ENCODE measurements around the gene INPP5F. TPM values are rescaled to one million over a fixed set of nuclear protein-coding genes. Genes with fewer than 3 reads are reported as not detected.
"Not testable (repeated sequence)": the region's sequence is repeated elsewhere in the genome, so short reads cannot be mapped to it uniquely, and the experiment has no call there.

INPP5F gene
- polyA plus RNA-seq, 1 donor (not counting 4 experiments of a cell fraction or from before 2014, with no cell fraction given): 21.1 TPM

GRCh38 chr10:119706521-119707278 lies 19.1 kb upstream of the INPP5F start:
- H3K27me3 ChIP-seq (ENCODE audit: control insufficient read depth, extremely low read depth, insufficient read depth, low read length): no peaks in the 10 kb centered on the region
- H3K4me1 ChIP-seq (ENCODE audit: control insufficient read depth, extremely low read depth, insufficient read depth, low read length): peaks cover 3% of the 10 kb centered on the region
- H3K4me2 ChIP-seq (ENCODE audit: control insufficient read depth, extremely low read depth, insufficient read depth, low read depth, low read length): no peak overlapping the region
- no peaks in the 10 kb centered on the region for H3K36me3 ChIP-seq (ENCODE audit: control insufficient read depth in 2 of 2, extremely low read depth in 1 of 2, insufficient read depth in 2 of 2, low read length in 2 of 2)
- dilution Hi-C loops (cut with MboI; ENCODE audit: extremely low pct_ligation_motif_present, low sequenced_read_pairs): no loop called here
- H3K9me3 ChIP-seq (ENCODE audit: control insufficient read depth, low read depth, low read length): no peaks in the 10 kb centered on the region
- no peak overlapping the region for H3K4me3 ChIP-seq (ENCODE audit: control insufficient read depth in 2 of 3, extremely low read depth in 1 of 3, insufficient read depth in 2 of 3, low read depth in 1 of 3, low read length in 3 of 3)
- no peak overlapping the region for H3K27ac ChIP-seq (ENCODE audit: control insufficient read depth, insufficient read depth, low read length)
- H4K20me1 ChIP-seq (ENCODE audit: control insufficient read depth, extremely low read depth, insufficient read depth, low read length): no peaks in the 10 kb centered on the region
- no peaks in the 10 kb centered on the region for H3K79me2 ChIP-seq (ENCODE audit: control insufficient read depth, insufficient read depth, low read length)
- no peak for FAIRE-seq
- no peak overlapping the region for H2AFZ ChIP-seq (ENCODE audit: control insufficient read depth, low read length)
- TF ChIP-seq EZH2 (IDR thresholded peaks at IDR 0.05; ENCODE audit: low read length): no peak
- TF ChIP-seq, protein P1, sequence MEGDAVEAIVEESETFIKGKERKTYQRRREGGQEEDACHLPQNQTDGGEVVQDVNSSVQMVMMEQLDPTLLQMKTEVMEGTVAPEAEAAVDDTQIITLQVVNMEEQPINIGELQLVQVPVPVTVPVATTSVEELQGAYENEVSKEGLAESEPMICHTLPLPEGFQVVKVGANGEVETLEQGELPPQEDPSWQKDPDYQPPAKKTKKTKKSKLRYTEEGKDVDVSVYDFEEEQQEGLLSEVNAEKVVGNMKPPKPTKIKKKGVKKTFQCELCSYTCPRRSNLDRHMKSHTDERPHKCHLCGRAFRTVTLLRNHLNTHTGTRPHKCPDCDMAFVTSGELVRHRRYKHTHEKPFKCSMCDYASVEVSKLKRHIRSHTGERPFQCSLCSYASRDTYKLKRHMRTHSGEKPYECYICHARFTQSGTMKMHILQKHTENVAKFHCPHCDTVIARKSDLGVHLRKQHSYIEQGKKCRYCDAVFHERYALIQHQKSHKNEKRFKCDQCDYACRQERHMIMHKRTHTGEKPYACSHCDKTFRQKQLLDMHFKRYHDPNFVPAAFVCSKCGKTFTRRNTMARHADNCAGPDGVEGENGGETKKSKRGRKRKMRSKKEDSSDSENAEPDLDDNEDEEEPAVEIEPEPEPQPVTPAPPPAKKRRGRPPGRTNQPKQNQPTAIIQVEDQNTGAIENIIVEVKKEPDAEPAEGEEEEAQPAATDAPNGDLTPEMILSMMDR (optimal IDR thresholded peaks at IDR 0.05 in 1 of 3, IDR thresholded peaks at IDR 0.05 in 1 of 3, conservative IDR thresholded peaks at IDR 0.05 in 1 of 3; ENCODE audit: extremely low read depth in 1 of 3, insufficient read depth in 2 of 3, low read length in 3 of 3): no peak
- DNase-seq (ENCODE audit: low read depth, low spot score): no peak
- H3K9me1 ChIP-seq (ENCODE audit: control insufficient read depth, extremely low read depth, insufficient read depth, low read length): no peaks in the 10 kb centered on the region
- H3K9ac ChIP-seq (ENCODE audit: control insufficient read depth, extremely low read depth, insufficient read depth, low read length): no peak overlapping the region

GRCh38 chr10:119707331-119707730 lies 18.5 kb upstream of the INPP5F start:
- H3K4me2 ChIP-seq (ENCODE audit: control insufficient read depth, extremely low read depth, insufficient read depth, low read depth, low read length); H4K20me1 ChIP-seq (ENCODE audit: control insufficient read depth, extremely low read depth, insufficient read depth, low read length); H3K9ac ChIP-seq (ENCODE audit: control insufficient read depth, extremely low read depth, insufficient read depth, low read length); H3K4me3 ChIP-seq (ENCODE audit: control insufficient read depth in 2 of 3, extremely low read depth in 1 of 3, insufficient read depth in 2 of 3, low read depth in 1 of 3, low read length in 3 of 3); H3K27me3 ChIP-seq (ENCODE audit: control insufficient read depth, extremely low read depth, insufficient read depth, low read length); H3K79me2 ChIP-seq (ENCODE audit: control insufficient read depth, insufficient read depth, low read length); H3K9me1 ChIP-seq (ENCODE audit: control insufficient read depth, extremely low read depth, insufficient read depth, low read length); H3K4me1 ChIP-seq (ENCODE audit: control insufficient read depth, extremely low read depth, insufficient read depth, low read length); FAIRE-seq; DNase-seq (ENCODE audit: low read depth, low spot score); H3K9me3 ChIP-seq (ENCODE audit: control insufficient read depth, low read depth, low read length); dilution Hi-C loops (cut with MboI; ENCODE audit: extremely low pct_ligation_motif_present, low sequenced_read_pairs); H3K36me3 ChIP-seq (ENCODE audit: control insufficient read depth in 2 of 2, extremely low read depth in 1 of 2, insufficient read depth in 2 of 2, low read length in 2 of 2); H3K27ac ChIP-seq (ENCODE audit: control insufficient read depth, insufficient read depth, low read length); H2AFZ ChIP-seq (ENCODE audit: control insufficient read depth, low read length): not testable (repeated sequence)

DNA sequence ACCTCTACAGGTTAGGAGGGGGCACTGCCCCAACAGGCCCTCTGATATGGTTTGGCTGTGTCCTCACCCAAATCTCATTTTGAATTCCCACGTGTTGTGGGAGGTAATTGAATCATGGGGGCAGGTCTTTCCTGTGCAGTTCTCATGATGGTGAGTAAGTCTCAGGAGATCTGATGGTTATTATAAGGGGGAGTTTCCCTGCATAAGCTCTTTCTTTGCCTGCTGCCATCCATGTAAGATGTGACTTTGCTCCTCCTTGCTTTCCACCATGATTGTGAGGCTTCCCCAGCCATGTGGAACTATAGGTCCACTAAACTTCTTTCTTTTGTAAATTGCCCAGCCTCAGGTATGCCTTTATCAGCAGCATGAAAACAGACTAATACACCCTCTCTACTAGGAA lies 14.9 kb upstream of the INPP5F start:
- H3K4me3 ChIP-seq (ENCODE audit: control insufficient read depth in 2 of 3, extremely low read depth in 1 of 3, insufficient read depth in 2 of 3, low read depth in 1 of 3, low read length in 3 of 3); H3K36me3 ChIP-seq (ENCODE audit: control insufficient read depth in 2 of 2, extremely low read depth in 1 of 2, insufficient read depth in 2 of 2, low read length in 2 of 2); dilution Hi-C loops (cut with MboI; ENCODE audit: extremely low pct_ligation_motif_present, low sequenced_read_pairs); H3K9me3 ChIP-seq (ENCODE audit: control insufficient read depth, low read depth, low read length); H4K20me1 ChIP-seq (ENCODE audit: control insufficient read depth, extremely low read depth, insufficient read depth, low read length); H3K4me2 ChIP-seq (ENCODE audit: control insufficient read depth, extremely low read depth, insufficient read depth, low read depth, low read length); H3K27ac ChIP-seq (ENCODE audit: control insufficient read depth, insufficient read depth, low read length); H3K9ac ChIP-seq (ENCODE audit: control insufficient read depth, extremely low read depth, insufficient read depth, low read length); FAIRE-seq; H3K27me3 ChIP-seq (ENCODE audit: control insufficient read depth, extremely low read depth, insufficient read depth, low read length); H3K4me1 ChIP-seq (ENCODE audit: control insufficient read depth, extremely low read depth, insufficient read depth, low read length); H3K9me1 ChIP-seq (ENCODE audit: control insufficient read depth, extremely low read depth, insufficient read depth, low read length); H2AFZ ChIP-seq (ENCODE audit: control insufficient read depth, low read length); H3K79me2 ChIP-seq (ENCODE audit: control insufficient read depth, insufficient read depth, low read length); DNase-seq (ENCODE audit: low read depth, low spot score): not testable (repeated sequence)
